ENCODE results near the gene ACADS. TPM values are rescaled to one million over a fixed set of nuclear protein-coding genes. Genes with fewer than 3 reads are reported as not detected.

The ACADS gene
- 3.0 and 7.4 TPM in 2 replicates for total RNA-seq

GRCh38 chr12:120725659-120726509 lies at the start of gene ACADS:
ACADS (plus strand) TSS chr12:120725826; CDS start chr12:120725886, 60 bp downstream.

GRCh38 chr12:120686690-120687577 lies 38.7 kb upstream of the ACADS start, which contains the start of gene MLEC:
MLEC (plus strand) TSS chr12:120687149; CDS start chr12:120687297, 148 bp downstream.

GRCh38 chr12:120710031-120710804 lies 15.4 kb upstream of the ACADS start, which contains the start of gene UNC119B:
UNC119B (plus strand) TSS chr12:120710458; CDS start chr12:120710475, 17 bp downstream.

Other genes with a start within 250 kb of the ACADS start
- gene DYNLL1, start 229.7 kb upstream of the ACADS start, total RNA-seq = 255 and 301 TPM in 2 replicates
- 30.5 and 33.6 TPM in 2 replicates for gene COQ5, start 196.7 kb upstream of the ACADS start, total RNA-seq
- gene RNF10, start 191.5 kb upstream of the ACADS start, total RNA-seq = 137 and 223 TPM in 2 replicates
- 43.0 and 57.9 TPM in 2 replicates for gene POP5, start 144.4 kb upstream of the ACADS start, total RNA-seq
- 4.2 and 7.2 TPM in 2 replicates for gene CABP1, start 85.2 kb upstream of the ACADS start, total RNA-seq
- 229 and 265 TPM in 2 replicates for gene MLEC, start 38.7 kb upstream of the ACADS start, total RNA-seq
- gene UNC119B, start 15.4 kb upstream of the ACADS start, total RNA-seq = 32.7 and 41.8 TPM in 2 replicates
- 6.5 and 8.5 TPM in 2 replicates for gene SPPL3, start 178.5 kb downstream of the ACADS start, total RNA-seq